ENCODE data around the gene CPT2.

CPT2 gene

GRCh38 chr1:53188099-53188498 is 8.5 kb upstream of the CPT2 start:
- TF ChIP-seq CTCF (IDR thresholded peaks at IDR 0.05; ENCODE audit: insufficient read depth, low read depth, low read length, missing control alignments), result no peak
- no peak for DNase-seq (ENCODE audit: low read depth)
- H3K4me3 ChIP-seq (ENCODE audit: low read depth, low read length), result no peak overlapping the region

GRCh38 chr1:53189061-53189460 is 7.6 kb upstream of the CPT2 start:
- H3K4me3 ChIP-seq (ENCODE audit: low read depth, low read length), result no peak overlapping the region
- DNase-seq (ENCODE audit: low read depth), result no peak
- TF ChIP-seq CTCF (IDR thresholded peaks at IDR 0.05; ENCODE audit: insufficient read depth, low read depth, low read length, missing control alignments), result no peak

- no peak overlapping the region for H3K4me3 ChIP-seq (ENCODE audit: low read depth, low read length)
- no peak for DNase-seq (ENCODE audit: low read depth)
- no peak for TF ChIP-seq CTCF (IDR thresholded peaks at IDR 0.05; ENCODE audit: insufficient read depth, low read depth, low read length, missing control alignments)
These were observed 6.4 kb upstream of the CPT2 start for GRCh38 chr1:53190210-53190611.

DNA sequence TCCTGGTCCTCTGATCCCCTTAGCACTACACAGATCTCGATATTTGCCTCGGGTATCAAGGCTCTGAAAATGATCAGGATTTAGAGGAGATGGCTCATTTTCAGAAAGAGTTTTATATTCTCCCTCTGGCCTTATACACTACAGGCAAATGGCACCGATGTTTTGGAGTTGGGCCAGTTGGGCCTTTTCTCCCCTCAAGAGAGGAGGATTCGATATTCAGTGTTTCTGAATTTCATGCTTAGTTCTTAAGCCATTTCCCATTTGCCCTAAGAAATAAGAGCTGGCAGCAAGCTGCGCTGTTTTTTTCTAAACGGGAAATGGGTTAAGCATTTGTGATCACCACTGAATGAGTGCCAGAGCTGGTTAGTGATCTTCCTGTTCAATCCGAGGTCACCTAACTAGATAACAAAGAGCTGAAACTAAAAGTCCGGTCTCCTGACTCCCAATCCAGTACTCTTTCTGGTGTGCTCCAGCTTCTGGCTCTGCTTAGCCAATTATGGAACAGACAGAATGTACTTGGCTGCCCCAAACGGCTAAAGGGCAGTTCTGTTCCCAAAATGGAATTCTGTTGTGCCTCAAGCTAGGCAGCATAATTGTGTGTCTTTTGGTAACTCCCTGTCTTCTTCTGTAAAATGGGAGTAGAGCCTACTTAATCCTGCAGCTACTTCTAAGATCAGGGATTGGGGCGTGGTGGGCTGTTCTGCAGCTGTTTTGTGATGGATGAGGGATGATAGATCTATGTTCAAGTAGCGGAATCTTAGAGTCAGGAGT is 1.2 kb upstream of the CPT2 start:
- no peak for TF ChIP-seq CTCF (IDR thresholded peaks at IDR 0.05; ENCODE audit: insufficient read depth, low read depth, low read length, missing control alignments)
- no peak overlapping the region for H3K4me3 ChIP-seq (ENCODE audit: low read depth, low read length)
- no peak for DNase-seq (ENCODE audit: low read depth)

DNA sequence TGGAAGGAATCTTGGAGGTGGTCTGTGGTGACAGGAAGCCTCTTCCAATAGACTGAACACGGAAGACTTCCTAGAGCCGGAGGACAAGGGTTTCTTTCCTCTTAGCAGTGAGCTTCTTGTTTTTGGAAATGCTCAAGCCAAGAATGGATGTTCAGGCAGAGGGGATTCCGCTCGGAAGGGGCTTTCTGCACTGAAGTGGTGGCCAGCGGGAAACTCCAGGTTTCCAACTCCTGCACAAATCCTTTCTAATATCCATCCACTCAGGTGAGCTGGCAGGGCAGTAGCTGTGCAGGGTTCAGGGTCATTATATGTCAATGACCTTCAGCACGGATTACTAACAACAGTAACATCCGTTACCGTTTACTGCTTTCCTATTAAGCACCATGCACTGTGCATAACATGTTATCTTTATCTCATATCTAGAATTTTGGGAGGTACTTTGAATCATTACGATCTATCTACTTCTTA is 573 bp upstream of the CPT2 start:
- TF ChIP-seq CTCF (IDR thresholded peaks at IDR 0.05; ENCODE audit: insufficient read depth, low read depth, low read length, missing control alignments), result no peak
- DNase-seq (ENCODE audit: low read depth), result no peak

DNA sequence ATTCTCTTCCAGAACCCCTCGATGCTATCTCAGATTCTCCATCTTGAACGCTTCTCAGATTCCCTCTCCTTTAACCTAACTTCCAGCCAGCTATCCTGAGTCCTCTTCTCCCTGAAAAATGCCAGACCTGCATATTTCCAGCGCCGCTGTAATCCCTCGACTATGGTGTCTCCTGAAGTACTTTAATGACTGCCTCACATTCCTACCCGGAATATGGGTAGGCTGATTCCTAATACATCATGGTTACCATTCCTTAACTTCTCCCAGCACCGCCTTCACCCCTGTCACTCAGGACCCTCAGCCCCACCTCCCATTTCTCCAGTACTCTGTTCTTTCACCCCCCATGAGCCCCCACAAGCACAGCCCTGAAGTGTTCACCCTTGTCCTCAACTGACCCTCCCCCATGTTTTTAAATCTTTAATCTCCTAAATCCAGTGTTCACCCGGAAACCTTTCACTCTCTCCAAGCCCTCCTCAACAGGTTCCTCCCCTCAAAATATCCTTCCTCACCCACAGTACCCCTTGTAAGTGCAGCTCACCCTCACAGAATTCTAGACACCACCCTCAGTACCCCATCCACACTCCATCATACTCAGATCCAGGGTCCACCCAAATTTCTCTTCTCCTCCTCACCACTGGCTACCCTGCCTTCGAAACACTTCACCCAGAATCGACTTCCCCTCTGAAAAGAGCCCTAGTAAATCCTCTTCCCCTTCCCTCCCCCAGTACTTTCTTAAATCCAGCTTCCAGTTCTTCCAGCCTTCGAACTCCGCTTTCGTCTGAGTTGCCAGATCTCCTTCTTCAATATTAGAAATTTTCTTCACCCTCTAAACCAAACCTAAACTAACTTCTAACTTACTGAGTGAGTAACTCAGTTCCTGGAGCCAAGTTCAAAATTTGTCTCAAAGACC is 922 bp downstream of the CPT2 start:
- peak overlapping the region; percentile 79 for H3K4me3 ChIP-seq (ENCODE audit: low read depth, low read length)
- TF ChIP-seq CTCF (IDR thresholded peaks at IDR 0.05; ENCODE audit: insufficient read depth, low read depth, low read length, missing control alignments), result no peak
- no peak for DNase-seq (ENCODE audit: low read depth)

More for the DNA sequence above, 573 bp upstream of the CPT2 start:
- peak overlapping the region; percentile 79 for H3K4me3 ChIP-seq (ENCODE audit: low read depth, low read length)
